ENCODE measurements around the gene GTPBP4. TPM values are rescaled to one million over a fixed set of nuclear protein-coding genes. Genes with fewer than 3 reads are reported as not detected.
A peak's percentile ranks its signal among the peaks of the same experiment; 100 is the strongest.

The GTPBP4 gene
- total and polyA plus RNA-seq, 4 donors = 9.8 to 15.1 (median 12.1) TPM

- Histone ChIP-seq H3K27me3 (ENCODE audit: control insufficient read depth in 4 of 4, insufficient read depth in 4 of 4, low read length in 3 of 4) (no peaks in the 10 kb centered on the region), H3K9me3 (ENCODE audit: control insufficient read depth in 4 of 4, low read length in 3 of 4) (no peaks in the 10 kb centered on the region), H3K36me3 (ENCODE audit: control insufficient read depth in 4 of 4, insufficient read depth in 3 of 4, low read depth in 1 of 4, low read length in 3 of 4) (peaks cover 0 to 2% (median 0%) of the 10 kb centered on the region in 4 donors), H3K9ac (ENCODE audit: low read depth in 1 of 2, low read length in 2 of 2) (no peak overlapping the region), H3K4me3 (ENCODE audit: low read depth in 1 of 3, low read length in 3 of 3) (no peak overlapping the region), H3K27ac (ENCODE audit: low read depth in 1 of 2, low read length in 2 of 2) (no peak overlapping the region), H3K4me1 (ENCODE audit: control insufficient read depth in 4 of 4, insufficient read depth in 4 of 4, low read length in 3 of 4) (peaks cover 7 to 26% (median 16%) of the 10 kb centered on the region in 4 donors)
- DNase-seq (ENCODE audit: low spot score) = no peak
- 87% methylated on average over 7 of the region's 7 CpGs for WGBS
- TF ChIP-seq TAF1 (conservative IDR thresholded peaks at IDR 0.05) (no peak), NR2F2 (IDR thresholded peaks at IDR 0.05) (no peak)
These were observed 2.0 kb upstream of the GTPBP4 start for GRCh38 chr10:986137-986825.

GRCh38 chr10:986881-987619 lies 1.2 kb upstream of the GTPBP4 start:
- Histone ChIP-seq H3K36me3 (ENCODE audit: control insufficient read depth in 4 of 4, insufficient read depth in 3 of 4, low read depth in 1 of 4, low read length in 3 of 4) (peaks cover 0 to 2% (median 0%) of the 10 kb centered on the region in 4 donors), H3K9ac (ENCODE audit: low read depth in 1 of 2, low read length in 2 of 2) (peak overlapping the region in 1 of 2 donors; percentile 66), H3K27ac (ENCODE audit: low read depth in 1 of 2, low read length in 2 of 2) (no peak overlapping the region), H3K4me1 (ENCODE audit: control insufficient read depth in 4 of 4, insufficient read depth in 4 of 4, low read length in 3 of 4) (peaks cover 7 to 26% (median 16%) of the 10 kb centered on the region in 4 donors), H3K4me3 (ENCODE audit: low read depth in 1 of 3, low read length in 3 of 3) (peak overlapping the region; percentile 69 to 99 (median 94)), H3K9me3 (ENCODE audit: control insufficient read depth in 4 of 4, low read length in 3 of 4) (no peaks in the 10 kb centered on the region), H3K27me3 (ENCODE audit: control insufficient read depth in 4 of 4, insufficient read depth in 4 of 4, low read length in 3 of 4) (no peaks in the 10 kb centered on the region)
- TF ChIP-seq ZBTB33 (IDR thresholded peaks at IDR 0.05) = no peak
- TF ChIP-seq FOXA2 (IDR thresholded peaks at IDR 0.05) = no peak
- no peak for TF ChIP-seq YY1 (IDR thresholded peaks at IDR 0.05)
- no peak for TF ChIP-seq JUND (IDR thresholded peaks at IDR 0.05)
- no peak for TF ChIP-seq HNF4G (IDR thresholded peaks at IDR 0.05)
- no peak for TF ChIP-seq GABPA (IDR thresholded peaks at IDR 0.05 in 1 of 2, conservative IDR thresholded peaks at IDR 0.05 in 1 of 2)
- no peak for TF ChIP-seq CTCF (IDR thresholded peaks at IDR 0.05; ENCODE audit: low read depth, low read length, missing input control)
- no peak for TF ChIP-seq NR2F2 (IDR thresholded peaks at IDR 0.05)
- no peak for TF ChIP-seq ATF3 (IDR thresholded peaks at IDR 0.05)
- TF ChIP-seq RXRA (IDR thresholded peaks at IDR 0.05) = no peak
- no peak for TF ChIP-seq RAD21 (IDR thresholded peaks at IDR 0.05)
- no peak for TF ChIP-seq FOXA1 (IDR thresholded peaks at IDR 0.05)
- no peak for TF ChIP-seq EGR1 (IDR thresholded peaks at IDR 0.05; ENCODE audit: low read depth in 2 of 2)
- TF ChIP-seq TAF1 (conservative IDR thresholded peaks at IDR 0.05) = no peak
- DNase-seq (ENCODE audit: low spot score) = no peak
- 78% methylated on average over 14 of the region's 14 CpGs for WGBS
